H9 (cell line): Measurements from ENCODE around the gene ANKRD16. TPM values are rescaled to one million over a fixed set of nuclear protein-coding genes. Genes with fewer than 3 reads are reported as not detected.

ENCODE experiments used
- DNase-seq: peaks from one replicate; pipeline ENCODE4 v3.0.0-alpha.2; 2017
- H2AFZ ChIP-seq: one replicate; pipeline ENCODE4 v1.6.1; 2013; ENCODE audit warnings: mild to moderate bottlenecking, low read length, control low read depth, moderate library complexity
- H2AK5ac ChIP-seq: 2 replicates; pipeline ENCODE4 v1.6.1; 2013; ENCODE audit warnings: low read length, control low read depth, mixed read lengths; ENCODE audit not compliant: insufficient read length
- H2BK120ac ChIP-seq: one replicate; pipeline ENCODE4 v1.6.1; 2013; ENCODE audit warnings: low read depth, mild to moderate bottlenecking, low read length, control low read depth, inconsistent platforms; ENCODE audit not compliant: poor library complexity, severe bottlenecking
- H2BK12ac ChIP-seq: 2 replicates; pipeline ENCODE4 v1.6.1; 2013; ENCODE audit warnings: low read length, control low read depth, mixed read lengths, low read depth; ENCODE audit not compliant: insufficient read length
- H2BK15ac ChIP-seq: 2 replicates; pipeline ENCODE4 v1.6.1; 2013; ENCODE audit warnings: low read depth, low read length, control low read depth
- H2BK20ac ChIP-seq: one replicate; pipeline ENCODE4 v1.6.1; 2013; ENCODE audit warnings: low read depth, mild to moderate bottlenecking, low read length, control low read depth, inconsistent platforms; ENCODE audit not compliant: poor library complexity, severe bottlenecking
- H2BK5ac ChIP-seq: 2 replicates; pipeline ENCODE4 v1.6.1; 2013; ENCODE audit warnings: low read length, control low read depth, mixed read lengths; ENCODE audit not compliant: insufficient read length
- H3K14ac ChIP-seq: 2 replicates; pipeline ENCODE4 v1.6.1; 2013; ENCODE audit warnings: low read length, control low read depth; ENCODE audit not compliant: insufficient read depth
- H3K18ac ChIP-seq: 2 replicates; pipeline ENCODE4 v1.6.1; 2013; ENCODE audit warnings: low read depth, mild to moderate bottlenecking, mixed read lengths, low read length, control low read depth; ENCODE audit not compliant: insufficient read length
- H3K23ac ChIP-seq: 2 replicates; pipeline ENCODE4 v1.6.1; 2013; ENCODE audit warnings: low read length, control low read depth, mixed read lengths, low read depth; ENCODE audit not compliant: insufficient read length
- H3K23me2 ChIP-seq: 2 replicates; pipeline ENCODE4 v1.6.1; 2013; ENCODE audit warnings: low read depth, mild to moderate bottlenecking, mixed read lengths, low read length, control low read depth; ENCODE audit not compliant: insufficient read length, poor library complexity, severe bottlenecking
- H3K27ac ChIP-seq: 2 replicates; pipeline ENCODE4 v1.5.1; 2013; ENCODE audit warnings: low read length, control low read depth, mixed read lengths, low read depth; ENCODE audit not compliant: insufficient read length
- H3K27me3 ChIP-seq: 2 replicates; pipeline ENCODE4 v1.6.1; 2013; ENCODE audit warnings: low read length, control low read depth, inconsistent platforms; ENCODE audit not compliant: insufficient read depth
- H3K4ac ChIP-seq: 2 replicates; pipeline ENCODE4 v1.6.1; 2013; ENCODE audit warnings: low read depth, mild to moderate bottlenecking, control low read depth, inconsistent platforms, low read length, moderate library complexity
- H3K4me1 ChIP-seq: 2 replicates; pipeline ENCODE4 v1.6.1; 2013; ENCODE audit warnings: low read length, control low read depth, inconsistent platforms; ENCODE audit not compliant: insufficient read depth
- H3K4me2 ChIP-seq: 2 replicates; pipeline ENCODE4 v1.6.1; 2013; ENCODE audit warnings: low read length, control low read depth, mixed read lengths; ENCODE audit not compliant: insufficient read length, insufficient read depth
- H3K56ac ChIP-seq: 2 replicates; pipeline ENCODE4 v1.6.1; 2013; ENCODE audit warnings: low read depth, mild to moderate bottlenecking, mixed read lengths, low read length, control low read depth; ENCODE audit not compliant: insufficient read length
- H3K79me1 ChIP-seq: 2 replicates; pipeline ENCODE4 v1.6.1; 2013; ENCODE audit warnings: low read depth, mild to moderate bottlenecking, moderate library complexity, low read length, control low read depth, inconsistent platforms; ENCODE audit not compliant: insufficient read depth, poor library complexity, severe bottlenecking
- H3K79me2 ChIP-seq: 2 replicates; pipeline ENCODE4 v1.6.1; 2013; ENCODE audit warnings: low read length, control low read depth, inconsistent platforms; ENCODE audit not compliant: insufficient read depth
- H3K9ac ChIP-seq: 2 replicates; pipeline ENCODE4 v1.6.1; 2013; ENCODE audit warnings: low read length, control low read depth, mixed read lengths; ENCODE audit not compliant: insufficient read length; ENCODE audit errors: extremely low read depth
- H3K9me3 ChIP-seq: one replicate; pipeline ENCODE4 v1.6.1; 2013; ENCODE audit warnings: low read depth, low read length, inconsistent platforms; ENCODE audit not compliant: control insufficient read depth
- H3T11ph ChIP-seq: one replicate; pipeline ENCODE4 v1.6.1; 2013; ENCODE audit warnings: mild to moderate bottlenecking, low read length, control low read depth, inconsistent platforms
- H4K20me1 ChIP-seq: one replicate; pipeline ENCODE4 v1.6.1; 2013; ENCODE audit not compliant: control insufficient read depth, insufficient read length, insufficient read depth
- H4K5ac ChIP-seq: 2 replicates; pipeline ENCODE4 v1.6.1; 2013; ENCODE audit warnings: low read depth, mild to moderate bottlenecking, mixed read lengths, low read length, control low read depth; ENCODE audit not compliant: insufficient read length
- H4K8ac ChIP-seq: replicated peaks from 2 replicates; pipeline ENCODE4 v1.6.1; 2013; ENCODE audit warnings: low read length, control low read depth, mixed read lengths, low read depth; ENCODE audit not compliant: insufficient read length
- H4K91ac ChIP-seq: 2 replicates; pipeline ENCODE4 v1.6.1; 2013; ENCODE audit warnings: low read depth, mild to moderate bottlenecking, moderate library complexity, mixed read lengths, low read length, control low read depth; ENCODE audit not compliant: insufficient read length
- H3K27ac Mint-ChIP-seq, 3 experiments: 2 replicates in 2 of 3; 3 replicates in 1 of 3; pipeline ENCODE4 v1.8.0; 2020 to 2021; ENCODE audit warnings: mixed read lengths in 3 of 3, mild to moderate bottlenecking in 1 of 3, moderate library complexity in 1 of 3
- H3K27me3 Mint-ChIP-seq: 2 replicates; pipeline ENCODE4 v1.8.0; 2021; ENCODE audit warnings: low read depth, mild to moderate bottlenecking, moderate library complexity, mixed read lengths
- H3K36me3 Mint-ChIP-seq, 3 experiments: 2 replicates in 2 of 3; 3 replicates in 1 of 3; pipeline ENCODE4 v1.8.0; 2020 to 2021; ENCODE audit warnings: low read depth in 3 of 3, mixed read lengths in 3 of 3; ENCODE audit not compliant: insufficient read depth in 1 of 3
- H3K4me1 Mint-ChIP-seq, 2 experiments: 2 replicates each; pipeline ENCODE4 v1.8.0; 2020; ENCODE audit warnings: mixed read lengths in 2 of 2
- H3K4me3 Mint-ChIP-seq, 2 experiments: 2 replicates in 1 of 2; 3 replicates in 1 of 2; pipeline ENCODE4 v1.8.0; 2020 to 2021; ENCODE audit warnings: mild to moderate bottlenecking in 2 of 2, mixed read lengths in 2 of 2, moderate library complexity in 1 of 2
- H3K9me3 Mint-ChIP-seq, 2 experiments: 2 replicates in 1 of 2; 3 replicates in 1 of 2; pipeline ENCODE4 v1.8.0; 2020; ENCODE audit warnings: mild to moderate bottlenecking in 2 of 2, mixed read lengths in 2 of 2, moderate library complexity in 1 of 2
- CTCF ChIP-seq: fragments of 200-600 bp; sonication (generic); conservative IDR thresholded peaks from 3 replicates; pipeline ENCODE4 v1.8.0; 2021; ENCODE audit warnings: antibody characterized with exemption, mild to moderate bottlenecking
- WGBS: extraction: QIAGEN DNeasy Blood & Tissue Kit; methylation state at CpG from one replicate; pipeline ENCODE4 v1.1.7; 2013; ENCODE audit warnings: missing lambda C conversion rate, low lambda C conversion rate, mixed read lengths; ENCODE audit not compliant: insufficient read length; ENCODE audit errors: extremely low coverage; 5-methylcytosine and 5-hydroxymethylcytosine counted together
- total RNA-seq: library from RNA; stranded (reverse); gene quantifications from 2 replicates; pipeline ENCODE4 v1.2.1, GENCODE V29; 2021

Gene ANKRD16
- total RNA-seq, 1 experiment from 2014 or later: 11.4 TPM

DNA sequence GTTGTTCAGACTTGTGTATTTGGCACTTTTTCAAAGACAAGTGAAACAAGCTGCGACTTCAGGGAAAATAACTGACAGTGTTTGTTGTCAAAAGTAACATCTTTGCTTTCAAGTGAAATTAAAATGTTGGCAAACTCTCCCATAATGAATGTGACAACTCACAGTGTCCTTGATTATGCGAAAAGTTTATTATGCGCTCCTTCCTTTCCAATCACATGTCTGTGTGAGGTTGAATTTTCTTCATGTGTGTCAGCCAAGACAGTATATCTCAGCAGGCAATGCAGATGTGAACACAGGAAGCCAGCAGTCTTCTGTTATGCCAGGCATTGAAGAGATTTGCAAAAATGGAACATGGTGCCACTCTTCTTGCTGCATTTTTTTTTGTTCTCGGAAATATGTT, 29.1 kb upstream of the ANKRD16 start:
- Histone ChIP-seq H3K27ac (no peak overlapping the region), H3T11ph (no peak overlapping the region), H3K9me3 (no peaks in the 10 kb centered on the region), H4K8ac (no peak overlapping the region), H2BK15ac (no peak overlapping the region), H2BK20ac (no peak overlapping the region), H4K5ac (no peak overlapping the region), H3K4me2 (no peak overlapping the region), H2BK5ac (no peak overlapping the region), H2BK12ac (no peak overlapping the region), H3K9ac (no peak overlapping the region), H3K27me3 (no peaks in the 10 kb centered on the region), H2AK5ac (no peak overlapping the region), H3K23me2 (no peaks in the 10 kb centered on the region), H2BK120ac (no peak overlapping the region), H3K79me2 (no peaks in the 10 kb centered on the region), H3K79me1 (no peaks in the 10 kb centered on the region), H3K56ac (no peak overlapping the region), H4K20me1 (no peaks in the 10 kb centered on the region), H3K4me1 (no peaks in the 10 kb centered on the region), H4K91ac (no peak overlapping the region), H3K23ac (no peak overlapping the region), H3K18ac (no peak overlapping the region), H3K4ac (no peak overlapping the region), H3K14ac (no peak overlapping the region), H2AFZ (no peak overlapping the region)
- no peaks in the 10 kb centered on the region for H3K9me3 Mint-ChIP-seq
- WGBS: no CpG with 5 or more reads among the region's 4 CpGs
- H3K27me3 Mint-ChIP-seq: no peaks in the 10 kb centered on the region
- H3K4me1 Mint-ChIP-seq: no peaks in the 10 kb centered on the region
- H3K27ac Mint-ChIP-seq: no peak overlapping the region
- H3K36me3 Mint-ChIP-seq: peaks cover 51 to 96% (median 87%) of the 10 kb centered on the region in 3 experiments
- no peak for DNase-seq
- TF ChIP-seq CTCF: no peak
- no peak overlapping the region for H3K4me3 Mint-ChIP-seq
